Keratinocyte (primary cell): ENCODE measurements around the gene GPALPP1.

Source experiments
- EZH2 ChIP-seq: IDR thresholded peaks from one replicate; pipeline ENCODE4 v1.6.1; 2012; ENCODE audit warnings: inconsistent platforms, mild to moderate bottlenecking, low read length, moderate library complexity
- TF ChIP-seq, protein P1 (sequence below), 3 experiments: IDR thresholded peaks in 1 of 3; conservative IDR thresholded peaks in 1 of 3; optimal IDR thresholded peaks in 1 of 3; 2 replicates in 2 of 3; 3 replicates in 1 of 3; pipeline versions ENCODE3 to v1.5.1; 2011; ENCODE audit warnings: low read length in 3 of 3, mild to moderate bottlenecking in 3 of 3, moderate library complexity in 2 of 3, control low read depth in 1 of 3, inconsistent platforms in 1 of 3; ENCODE audit not compliant: insufficient read depth in 2 of 3; ENCODE audit errors: extremely low read depth in 1 of 3

DNA sequence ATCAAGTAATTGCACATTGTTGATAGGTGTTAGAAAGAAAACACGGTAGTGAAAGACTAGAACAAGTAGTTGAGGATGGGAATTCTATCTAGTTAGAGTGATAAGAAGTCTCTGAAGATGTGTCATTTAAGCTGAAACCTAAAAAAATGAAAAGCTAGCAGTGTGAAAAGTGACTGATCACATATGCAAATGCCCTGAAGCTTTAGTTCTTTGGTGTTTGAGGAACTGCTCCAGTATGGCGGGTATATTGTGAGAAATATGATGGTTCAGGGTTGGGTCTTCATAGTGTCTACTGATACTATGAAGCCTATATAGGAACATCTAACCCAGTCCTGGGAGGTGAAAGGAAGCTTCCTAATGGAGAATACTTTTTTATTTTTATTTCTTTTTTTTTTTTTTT is 45.0 kb downstream of the GPALPP1 start:
- TF ChIP-seq, protein P1, sequence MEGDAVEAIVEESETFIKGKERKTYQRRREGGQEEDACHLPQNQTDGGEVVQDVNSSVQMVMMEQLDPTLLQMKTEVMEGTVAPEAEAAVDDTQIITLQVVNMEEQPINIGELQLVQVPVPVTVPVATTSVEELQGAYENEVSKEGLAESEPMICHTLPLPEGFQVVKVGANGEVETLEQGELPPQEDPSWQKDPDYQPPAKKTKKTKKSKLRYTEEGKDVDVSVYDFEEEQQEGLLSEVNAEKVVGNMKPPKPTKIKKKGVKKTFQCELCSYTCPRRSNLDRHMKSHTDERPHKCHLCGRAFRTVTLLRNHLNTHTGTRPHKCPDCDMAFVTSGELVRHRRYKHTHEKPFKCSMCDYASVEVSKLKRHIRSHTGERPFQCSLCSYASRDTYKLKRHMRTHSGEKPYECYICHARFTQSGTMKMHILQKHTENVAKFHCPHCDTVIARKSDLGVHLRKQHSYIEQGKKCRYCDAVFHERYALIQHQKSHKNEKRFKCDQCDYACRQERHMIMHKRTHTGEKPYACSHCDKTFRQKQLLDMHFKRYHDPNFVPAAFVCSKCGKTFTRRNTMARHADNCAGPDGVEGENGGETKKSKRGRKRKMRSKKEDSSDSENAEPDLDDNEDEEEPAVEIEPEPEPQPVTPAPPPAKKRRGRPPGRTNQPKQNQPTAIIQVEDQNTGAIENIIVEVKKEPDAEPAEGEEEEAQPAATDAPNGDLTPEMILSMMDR (optimal IDR thresholded peaks at IDR 0.05 in 1 of 3, IDR thresholded peaks at IDR 0.05 in 1 of 3, conservative IDR thresholded peaks at IDR 0.05 in 1 of 3; ENCODE audit: extremely low read depth in 1 of 3, insufficient read depth in 2 of 3, low read length in 3 of 3), result no peak
- no peak for TF ChIP-seq EZH2
